Measurements from ENCODE around the gene TMSB4X.
"Not testable (repeated sequence)": the region's sequence is repeated elsewhere in the genome, so short reads cannot be mapped to it uniquely, and the experiment has no call there.

TMSB4X gene

GRCh38 chrX:12997906-12998687 is 23.2 kb downstream of the TMSB4X start:
- no peak for DNase-seq

- no peak for DNase-seq
Observed at GRCh38 chrX:12999422-12999821, 24.5 kb downstream of the TMSB4X start.

- no peak for DNase-seq
Observed at GRCh38 chrX:13000301-13000811, 25.4 kb downstream of the TMSB4X start.

DNA sequence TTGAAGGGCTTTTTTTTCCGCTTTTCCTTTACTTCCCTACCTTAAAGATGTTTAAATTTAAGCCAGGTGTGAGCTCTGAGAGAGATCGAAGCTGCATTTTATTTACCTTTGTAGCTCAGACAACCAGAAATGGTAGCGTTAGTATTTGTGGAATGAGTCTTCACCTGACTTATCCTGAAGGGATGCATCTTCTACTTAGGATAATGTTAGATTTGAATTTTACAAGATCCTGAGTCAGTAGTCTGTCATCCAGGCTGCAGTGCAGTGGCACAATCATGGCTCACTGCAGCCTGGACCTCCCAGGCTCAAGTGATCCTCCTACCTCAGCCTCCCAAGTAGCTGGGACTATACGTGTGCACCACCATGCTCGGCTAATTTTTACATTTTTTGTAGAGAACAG is 26.2 kb downstream of the TMSB4X start:
- DNase-seq: no peak

DNA sequence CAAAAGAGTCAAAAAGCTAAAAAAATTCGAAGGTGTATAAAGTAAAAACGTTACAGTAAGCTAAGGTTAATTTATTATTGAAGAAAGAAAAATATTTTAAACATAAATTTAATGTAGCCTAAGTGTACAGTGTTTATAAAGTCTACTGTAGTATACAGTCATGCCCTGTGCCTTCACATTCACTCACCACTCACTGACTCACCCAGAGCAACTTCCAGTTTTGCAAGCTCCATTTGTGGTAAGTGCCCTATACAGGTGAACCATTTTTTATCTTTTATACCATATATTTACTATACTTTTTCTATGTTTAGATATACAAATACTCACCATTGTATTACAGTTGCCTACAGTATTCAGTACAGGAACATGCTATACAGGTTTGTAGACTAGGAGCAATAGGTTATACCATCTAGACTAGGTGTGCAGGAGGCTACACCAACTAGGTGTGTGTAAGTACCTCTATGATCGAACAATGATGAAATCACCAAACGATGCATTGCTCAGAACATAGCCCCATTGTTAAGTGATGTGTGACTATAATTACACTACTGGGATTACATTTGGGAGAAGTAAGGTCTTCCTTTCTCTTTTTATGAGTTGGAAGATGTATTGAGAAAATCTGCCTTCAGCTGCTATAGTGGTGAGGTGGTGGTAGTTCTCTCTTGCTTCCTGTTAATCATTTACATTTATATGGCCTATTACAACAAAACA is 27.2 kb downstream of the TMSB4X start:
- DNase-seq: no peak

DNA sequence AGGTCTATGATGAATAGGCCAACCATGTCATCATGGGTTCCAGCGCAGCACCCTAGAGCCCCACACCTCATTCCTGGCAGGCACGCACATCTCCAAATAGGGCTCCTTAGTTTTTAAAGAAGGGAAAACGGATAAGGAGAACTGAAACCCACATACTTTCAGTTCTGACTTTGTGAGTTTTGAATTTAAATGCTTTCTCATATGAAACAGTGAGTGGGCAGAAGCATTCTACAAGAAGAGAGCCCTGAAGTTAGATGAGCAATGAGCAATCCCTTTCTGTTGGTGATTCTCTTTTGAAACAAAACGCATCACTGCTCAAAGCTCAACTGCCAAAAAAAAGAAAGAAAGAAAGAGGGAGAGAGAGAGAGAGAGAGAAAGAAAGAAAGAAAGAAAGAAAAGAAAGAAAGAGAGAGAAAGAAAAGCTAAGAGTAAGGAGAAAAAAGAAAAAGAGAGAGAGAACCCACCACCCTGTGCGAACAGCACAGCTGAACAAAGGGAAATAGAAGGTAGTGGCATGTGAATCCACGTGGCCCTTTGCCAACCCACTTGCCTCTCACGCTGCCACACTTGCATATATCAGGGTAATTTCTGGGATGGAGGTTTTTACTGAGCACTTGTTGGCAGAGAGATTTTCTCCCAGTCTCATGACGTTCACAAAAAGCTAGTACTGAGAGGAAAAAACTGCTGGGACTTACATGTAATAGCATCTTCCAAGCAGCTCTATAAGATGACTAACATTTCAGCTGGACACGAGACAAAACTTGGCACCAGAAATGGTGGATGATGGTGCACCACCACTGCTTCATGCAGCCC is 31.0 kb downstream of the TMSB4X start:
- no peak for DNase-seq

DNA sequence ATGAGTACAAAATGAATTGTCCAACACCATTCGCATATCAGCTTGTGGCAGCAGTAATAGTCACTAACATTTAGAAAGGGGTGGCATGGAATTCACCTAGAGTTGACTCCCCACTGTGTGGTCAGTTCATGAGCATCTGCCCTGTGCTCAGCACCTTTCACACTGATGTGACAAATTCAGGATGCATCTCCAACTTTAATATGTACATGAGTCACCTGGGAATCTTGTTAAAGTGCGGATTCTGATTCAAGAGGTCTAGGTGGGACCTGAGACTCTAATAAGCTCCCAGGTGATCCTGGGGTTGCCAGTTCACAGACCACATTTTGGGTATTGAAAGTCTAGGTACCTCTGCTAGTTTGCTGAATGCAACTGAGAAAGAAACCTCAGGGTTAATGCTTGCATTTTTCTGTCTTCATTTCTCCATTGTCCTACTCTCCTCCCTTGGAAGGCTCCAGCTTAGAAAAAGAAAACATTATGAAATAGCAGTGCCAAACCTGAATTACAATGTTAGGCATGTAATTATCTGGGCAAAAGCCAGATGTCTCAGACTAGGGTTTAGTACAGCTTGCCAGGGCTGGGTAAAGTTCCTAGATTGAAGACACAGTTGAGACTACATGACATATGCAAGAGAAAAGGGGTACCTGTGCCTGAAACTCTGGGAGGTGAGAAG is 32.7 kb downstream of the TMSB4X start:
- no peak for DNase-seq

GRCh38 chrX:13008189-13008533 is 33.3 kb downstream of the TMSB4X start:
- no peak for DNase-seq

DNA sequence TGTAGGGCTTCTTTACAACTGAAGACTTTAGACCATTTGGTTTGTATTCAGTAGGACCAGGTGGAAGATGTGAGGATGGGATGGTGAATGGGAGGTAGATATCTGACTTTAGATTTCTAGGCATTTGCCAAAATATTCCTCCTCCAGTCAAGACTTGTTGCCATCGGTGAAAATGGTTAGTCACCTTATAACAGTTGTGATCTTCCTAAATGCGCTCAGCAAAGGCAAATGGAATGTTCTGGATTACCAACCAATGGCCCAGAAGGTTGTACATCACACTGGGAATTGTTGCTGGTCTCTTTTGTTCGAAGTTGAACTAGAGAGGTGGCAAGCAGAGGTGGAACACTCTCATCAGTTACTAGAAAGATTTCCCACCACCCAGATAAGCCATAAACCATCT is 33.9 kb downstream of the TMSB4X start:
- DNase-seq: no peak

- DNase-seq: no peak
Observed at GRCh38 chrX:13009273-13009672, 34.4 kb downstream of the TMSB4X start.

GRCh38 chrX:13009844-13010243 is 34.9 kb downstream of the TMSB4X start:
- no peak for DNase-seq

DNA sequence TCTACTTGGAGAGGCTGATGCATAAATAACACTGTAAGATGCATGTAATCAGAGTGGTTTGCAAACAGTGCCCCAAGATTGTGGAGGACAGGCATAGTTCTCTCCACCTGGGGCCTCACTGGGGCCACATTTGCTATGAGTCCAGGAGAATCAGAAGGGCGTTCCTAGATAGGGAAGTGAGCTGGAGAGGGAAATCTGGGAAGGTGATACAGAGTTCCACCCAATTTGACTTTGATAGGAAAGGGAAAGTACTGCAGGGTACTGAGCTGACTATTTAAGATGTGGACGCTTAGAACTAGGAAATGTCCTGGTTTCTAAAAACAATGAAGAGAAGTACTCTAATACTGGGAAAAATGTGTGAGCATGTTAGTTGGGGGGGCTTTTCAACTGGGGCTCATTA is 35.6 kb downstream of the TMSB4X start:
- no peak for DNase-seq

DNA sequence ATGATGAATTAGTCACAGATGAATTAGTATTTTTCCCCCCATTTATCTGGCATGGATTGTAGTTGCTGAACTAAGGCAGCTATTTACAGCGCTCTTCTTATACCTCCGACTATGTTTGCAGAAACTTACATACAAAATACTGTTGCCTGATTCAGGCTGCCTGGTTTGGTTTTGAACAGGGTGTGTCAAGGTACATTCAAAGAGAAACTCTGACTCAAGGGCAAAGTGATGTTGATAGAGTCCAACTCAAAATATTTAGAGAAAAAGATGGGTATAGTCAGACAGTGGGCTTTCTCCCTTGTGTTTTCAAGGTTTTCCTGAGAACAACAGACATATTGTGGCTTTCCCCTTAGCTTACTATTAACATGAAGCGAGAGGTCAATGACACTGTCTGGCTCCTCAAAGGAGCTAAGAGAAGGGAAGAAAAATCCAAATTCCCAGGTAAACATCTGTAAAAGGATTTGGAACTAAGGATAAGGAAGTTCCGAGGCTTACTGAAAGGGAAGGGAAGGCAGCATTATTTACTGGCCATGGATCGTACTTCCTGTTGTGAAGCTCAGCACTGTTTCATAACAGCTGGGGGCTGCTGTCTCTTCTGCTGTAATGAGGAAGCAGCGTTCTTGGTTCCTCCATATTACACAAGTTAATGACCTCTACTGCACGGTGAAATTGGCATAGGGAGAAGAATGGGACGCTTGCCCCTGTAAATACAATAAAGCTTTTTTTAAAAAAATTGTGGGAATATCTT is 38.6 kb downstream of the TMSB4X start:
- no peak for DNase-seq

GRCh38 chrX:13014111-13015096 is 39.5 kb downstream of the TMSB4X start:
- DNase-seq: no peak

GRCh38 chrX:13015536-13016236 is 40.8 kb downstream of the TMSB4X start:
- DNase-seq: no peak

DNA sequence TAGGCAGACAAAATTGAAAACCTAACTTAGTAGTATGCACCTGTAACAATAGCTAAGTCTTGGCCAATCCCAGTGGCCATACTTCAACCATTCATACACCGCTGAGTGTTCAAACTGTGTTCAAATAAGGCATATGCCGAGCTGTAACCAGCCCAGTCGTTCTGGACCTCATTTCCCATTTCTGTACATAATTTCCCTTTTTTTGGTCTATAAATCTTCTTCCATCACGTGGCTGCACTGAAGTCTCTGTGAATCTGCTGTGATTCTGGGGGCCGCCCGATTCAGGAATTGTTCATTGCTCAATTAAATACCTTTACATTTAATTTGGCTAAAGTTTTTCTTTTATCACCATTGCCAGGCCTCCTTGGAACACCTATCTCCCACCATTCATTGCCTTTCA is 41.8 kb downstream of the TMSB4X start:
- not testable (repeated sequence) for DNase-seq

GRCh38 chrX:13022926-13023325 is 48.0 kb downstream of the TMSB4X start:
- no peak for DNase-seq

DNA sequence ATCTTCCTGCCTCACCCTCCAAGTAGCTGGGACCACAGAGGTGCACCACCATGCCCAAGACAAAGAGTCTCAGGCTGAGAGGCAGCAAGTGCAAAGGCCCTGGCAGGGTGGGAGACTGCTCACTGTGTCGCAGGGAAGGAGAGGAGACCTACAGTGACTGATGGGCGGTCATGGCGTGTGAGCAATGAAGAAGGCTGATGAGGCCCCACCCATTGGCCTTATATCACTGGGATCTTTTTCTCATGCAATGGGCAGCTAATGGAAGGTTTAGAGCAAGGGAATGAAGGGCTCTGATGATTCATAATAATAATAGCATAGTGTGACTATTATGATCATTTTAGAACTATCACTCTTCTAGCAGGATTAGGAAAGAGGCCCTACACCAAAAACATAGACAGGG is 48.7 kb downstream of the TMSB4X start:
- no peak for DNase-seq

DNA sequence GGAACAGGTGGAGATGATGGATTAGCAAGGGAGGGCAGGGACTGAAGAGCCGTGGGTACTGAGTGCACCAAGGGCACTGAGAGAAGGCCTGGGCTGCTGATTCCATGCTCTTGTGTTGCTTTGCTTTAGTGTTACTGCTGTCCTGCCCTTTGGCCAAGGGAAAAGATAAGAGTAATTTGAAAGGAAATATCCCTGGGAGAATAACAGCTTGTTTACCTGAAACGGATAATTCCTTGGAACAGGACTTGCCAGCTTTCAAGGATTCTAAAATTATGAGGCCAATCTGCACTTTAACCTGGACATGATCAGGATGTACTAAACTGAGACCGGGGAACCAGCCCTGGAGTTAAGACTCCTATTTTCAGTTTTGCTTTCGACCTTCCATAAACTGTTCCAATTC is 49.1 kb downstream of the TMSB4X start:
- DNase-seq: no peak

DNA sequence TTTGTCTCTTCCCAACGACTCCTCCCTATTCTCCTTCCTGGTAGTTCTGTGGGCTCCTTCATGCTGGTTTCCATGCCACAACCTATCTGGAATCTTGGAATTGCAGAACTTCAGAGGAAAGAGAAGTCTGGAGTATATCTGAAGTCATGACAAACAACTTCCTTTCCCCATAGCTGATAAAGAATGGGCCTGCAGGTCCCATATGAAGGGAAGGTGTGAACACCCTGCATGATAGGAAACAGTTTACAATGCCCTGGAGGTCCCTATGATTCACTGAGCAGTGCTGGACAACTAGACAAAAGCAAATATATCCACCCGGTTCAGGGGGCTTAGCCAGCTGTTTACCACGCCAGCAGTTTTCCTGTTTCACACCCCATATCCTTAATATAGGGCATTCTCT is 50.1 kb downstream of the TMSB4X start:
- no peak for DNase-seq
